H9 (cell line): ENCODE measurements around the gene LASP1. TPM values are rescaled to one million over a fixed set of nuclear protein-coding genes. Genes with fewer than 3 reads are reported as not detected.

Source experiments
- DNase-seq: peaks from one replicate; pipeline ENCODE4 v3.0.0-alpha.2; 2017
- H2AFZ ChIP-seq: one replicate; pipeline ENCODE4 v1.6.1; 2013; ENCODE audit warnings: mild to moderate bottlenecking, low read length, control low read depth, moderate library complexity
- H2AK5ac ChIP-seq: 2 replicates; pipeline ENCODE4 v1.6.1; 2013; ENCODE audit warnings: low read length, control low read depth, mixed read lengths; ENCODE audit not compliant: insufficient read length
- H2BK120ac ChIP-seq: one replicate; pipeline ENCODE4 v1.6.1; 2013; ENCODE audit warnings: low read depth, mild to moderate bottlenecking, low read length, control low read depth, inconsistent platforms; ENCODE audit not compliant: poor library complexity, severe bottlenecking
- H2BK12ac ChIP-seq: 2 replicates; pipeline ENCODE4 v1.6.1; 2013; ENCODE audit warnings: low read length, control low read depth, mixed read lengths, low read depth; ENCODE audit not compliant: insufficient read length
- H2BK15ac ChIP-seq: 2 replicates; pipeline ENCODE4 v1.6.1; 2013; ENCODE audit warnings: low read depth, low read length, control low read depth
- H2BK20ac ChIP-seq: one replicate; pipeline ENCODE4 v1.6.1; 2013; ENCODE audit warnings: low read depth, mild to moderate bottlenecking, low read length, control low read depth, inconsistent platforms; ENCODE audit not compliant: poor library complexity, severe bottlenecking
- H2BK5ac ChIP-seq: 2 replicates; pipeline ENCODE4 v1.6.1; 2013; ENCODE audit warnings: low read length, control low read depth, mixed read lengths; ENCODE audit not compliant: insufficient read length
- H3K14ac ChIP-seq: 2 replicates; pipeline ENCODE4 v1.6.1; 2013; ENCODE audit warnings: low read length, control low read depth; ENCODE audit not compliant: insufficient read depth
- H3K18ac ChIP-seq: 2 replicates; pipeline ENCODE4 v1.6.1; 2013; ENCODE audit warnings: low read depth, mild to moderate bottlenecking, mixed read lengths, low read length, control low read depth; ENCODE audit not compliant: insufficient read length
- H3K23ac ChIP-seq: 2 replicates; pipeline ENCODE4 v1.6.1; 2013; ENCODE audit warnings: low read length, control low read depth, mixed read lengths, low read depth; ENCODE audit not compliant: insufficient read length
- H3K23me2 ChIP-seq: 2 replicates; pipeline ENCODE4 v1.6.1; 2013; ENCODE audit warnings: low read depth, mild to moderate bottlenecking, mixed read lengths, low read length, control low read depth; ENCODE audit not compliant: insufficient read length, poor library complexity, severe bottlenecking
- H3K27ac ChIP-seq: 2 replicates; pipeline ENCODE4 v1.5.1; 2013; ENCODE audit warnings: low read length, control low read depth, mixed read lengths, low read depth; ENCODE audit not compliant: insufficient read length
- H3K27me3 ChIP-seq: 2 replicates; pipeline ENCODE4 v1.6.1; 2013; ENCODE audit warnings: low read length, control low read depth, inconsistent platforms; ENCODE audit not compliant: insufficient read depth
- H3K4ac ChIP-seq: 2 replicates; pipeline ENCODE4 v1.6.1; 2013; ENCODE audit warnings: low read depth, mild to moderate bottlenecking, control low read depth, inconsistent platforms, low read length, moderate library complexity
- H3K4me1 ChIP-seq: 2 replicates; pipeline ENCODE4 v1.6.1; 2013; ENCODE audit warnings: low read length, control low read depth, inconsistent platforms; ENCODE audit not compliant: insufficient read depth
- H3K4me2 ChIP-seq: 2 replicates; pipeline ENCODE4 v1.6.1; 2013; ENCODE audit warnings: low read length, control low read depth, mixed read lengths; ENCODE audit not compliant: insufficient read length, insufficient read depth
- H3K56ac ChIP-seq: 2 replicates; pipeline ENCODE4 v1.6.1; 2013; ENCODE audit warnings: low read depth, mild to moderate bottlenecking, mixed read lengths, low read length, control low read depth; ENCODE audit not compliant: insufficient read length
- H3K79me1 ChIP-seq: 2 replicates; pipeline ENCODE4 v1.6.1; 2013; ENCODE audit warnings: low read depth, mild to moderate bottlenecking, moderate library complexity, low read length, control low read depth, inconsistent platforms; ENCODE audit not compliant: insufficient read depth, poor library complexity, severe bottlenecking
- H3K79me2 ChIP-seq: 2 replicates; pipeline ENCODE4 v1.6.1; 2013; ENCODE audit warnings: low read length, control low read depth, inconsistent platforms; ENCODE audit not compliant: insufficient read depth
- H3K9ac ChIP-seq: 2 replicates; pipeline ENCODE4 v1.6.1; 2013; ENCODE audit warnings: low read length, control low read depth, mixed read lengths; ENCODE audit not compliant: insufficient read length; ENCODE audit errors: extremely low read depth
- H3K9me3 ChIP-seq: one replicate; pipeline ENCODE4 v1.6.1; 2013; ENCODE audit warnings: low read depth, low read length, inconsistent platforms; ENCODE audit not compliant: control insufficient read depth
- H3T11ph ChIP-seq: one replicate; pipeline ENCODE4 v1.6.1; 2013; ENCODE audit warnings: mild to moderate bottlenecking, low read length, control low read depth, inconsistent platforms
- H4K20me1 ChIP-seq: one replicate; pipeline ENCODE4 v1.6.1; 2013; ENCODE audit not compliant: control insufficient read depth, insufficient read length, insufficient read depth
- H4K5ac ChIP-seq: 2 replicates; pipeline ENCODE4 v1.6.1; 2013; ENCODE audit warnings: low read depth, mild to moderate bottlenecking, mixed read lengths, low read length, control low read depth; ENCODE audit not compliant: insufficient read length
- H4K8ac ChIP-seq: replicated peaks from 2 replicates; pipeline ENCODE4 v1.6.1; 2013; ENCODE audit warnings: low read length, control low read depth, mixed read lengths, low read depth; ENCODE audit not compliant: insufficient read length
- H4K91ac ChIP-seq: 2 replicates; pipeline ENCODE4 v1.6.1; 2013; ENCODE audit warnings: low read depth, mild to moderate bottlenecking, moderate library complexity, mixed read lengths, low read length, control low read depth; ENCODE audit not compliant: insufficient read length
- H3K27ac Mint-ChIP-seq, 3 experiments: 2 replicates in 2 of 3; 3 replicates in 1 of 3; pipeline ENCODE4 v1.8.0; 2020 to 2021; ENCODE audit warnings: mixed read lengths in 3 of 3, mild to moderate bottlenecking in 1 of 3, moderate library complexity in 1 of 3
- H3K27me3 Mint-ChIP-seq: 2 replicates; pipeline ENCODE4 v1.8.0; 2021; ENCODE audit warnings: low read depth, mild to moderate bottlenecking, moderate library complexity, mixed read lengths
- H3K36me3 Mint-ChIP-seq, 3 experiments: 2 replicates in 2 of 3; 3 replicates in 1 of 3; pipeline ENCODE4 v1.8.0; 2020 to 2021; ENCODE audit warnings: low read depth in 3 of 3, mixed read lengths in 3 of 3; ENCODE audit not compliant: insufficient read depth in 1 of 3
- H3K4me1 Mint-ChIP-seq, 2 experiments: 2 replicates each; pipeline ENCODE4 v1.8.0; 2020; ENCODE audit warnings: mixed read lengths in 2 of 2
- H3K4me3 Mint-ChIP-seq, 2 experiments: 2 replicates in 1 of 2; 3 replicates in 1 of 2; pipeline ENCODE4 v1.8.0; 2020 to 2021; ENCODE audit warnings: mild to moderate bottlenecking in 2 of 2, mixed read lengths in 2 of 2, moderate library complexity in 1 of 2
- H3K9me3 Mint-ChIP-seq, 2 experiments: 2 replicates in 1 of 2; 3 replicates in 1 of 2; pipeline ENCODE4 v1.8.0; 2020; ENCODE audit warnings: mild to moderate bottlenecking in 2 of 2, mixed read lengths in 2 of 2, moderate library complexity in 1 of 2
- WGBS: extraction: QIAGEN DNeasy Blood & Tissue Kit; methylation state at CpG from one replicate; pipeline ENCODE4 v1.1.7; 2013; ENCODE audit warnings: missing lambda C conversion rate, low lambda C conversion rate, mixed read lengths; ENCODE audit not compliant: insufficient read length; ENCODE audit errors: extremely low coverage; 5-methylcytosine and 5-hydroxymethylcytosine counted together
- total RNA-seq: library from RNA; stranded (reverse); gene quantifications from 2 replicates; pipeline ENCODE4 v1.2.1, GENCODE V29; 2021
- TF ChIP-seq, protein P1 (sequence below): fragments of 200-600 bp; sonication (generic); conservative IDR thresholded peaks from 3 replicates; pipeline ENCODE4 v1.8.0; 2021; ENCODE audit warnings: antibody characterized with exemption, mild to moderate bottlenecking

The LASP1 gene
- total RNA-seq, 1 experiment from 2014 or later, result 121 TPM

DNA sequence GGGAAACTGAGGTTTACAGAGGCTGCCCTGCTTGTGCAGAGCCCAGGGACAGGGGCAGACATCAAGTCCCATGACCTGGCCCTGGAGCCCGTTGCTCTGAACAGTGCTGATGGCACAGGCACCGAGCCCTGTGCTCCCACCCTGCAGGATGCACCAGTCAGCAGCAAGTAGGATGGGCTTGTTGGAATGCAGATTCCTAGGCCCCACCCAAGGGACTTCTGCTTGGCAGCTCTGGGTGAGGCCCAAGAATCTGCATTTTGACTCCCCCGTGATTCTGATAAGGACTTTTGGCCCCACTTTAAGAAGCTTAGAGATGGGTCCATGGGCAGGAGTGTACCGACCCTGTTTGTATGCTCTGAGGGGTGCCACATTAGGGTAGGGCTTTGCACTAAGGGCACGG lies 23.3 kb downstream of the LASP1 start:
- no peaks in the 10 kb centered on the region for H3K79me1 ChIP-seq
- no peak overlapping the region for H3T11ph ChIP-seq
- H3K4me1 ChIP-seq, result no peaks in the 10 kb centered on the region
- WGBS, result no CpG with 5 or more reads among the region's 5 CpGs
- H3K56ac ChIP-seq, result no peak overlapping the region
- no peak overlapping the region for H2AK5ac ChIP-seq
- H2BK15ac ChIP-seq, result no peak overlapping the region
- no peak overlapping the region for H3K27ac Mint-ChIP-seq
- DNase-seq, result peak; percentile 30
- H3K36me3 Mint-ChIP-seq, result peaks cover 4 to 48% (median 42%) of the 10 kb centered on the region in 3 experiments; a peak in 5 of 7 replicates
- 0 out of 2 replicates have a peak, but pooled peaks cover 2% of the 10 kb centered on the region for H3K79me2 ChIP-seq
- H3K9me3 ChIP-seq, result no peaks in the 10 kb centered on the region
- H3K9me3 Mint-ChIP-seq, result no peaks in the 10 kb centered on the region
- H3K4me3 Mint-ChIP-seq, result no peak overlapping the region
- H4K91ac ChIP-seq, result no peak overlapping the region
- no peak overlapping the region for H4K5ac ChIP-seq
- no peak overlapping the region for H3K23ac ChIP-seq
- H3K4me1 Mint-ChIP-seq, result peaks cover 13 to 14% of the 10 kb centered on the region in 2 experiments
- no peak overlapping the region for H2BK120ac ChIP-seq
- no peaks in the 10 kb centered on the region for H3K27me3 Mint-ChIP-seq
- H3K27ac ChIP-seq, result no peak overlapping the region
- no peak overlapping the region for H3K18ac ChIP-seq
- no peak overlapping the region; the same call in 1 of the 2 replicates for H3K14ac ChIP-seq
- no peaks in the 10 kb centered on the region for H3K27me3 ChIP-seq
- H2BK20ac ChIP-seq, result no peak overlapping the region
- no peak overlapping the region for H3K4me2 ChIP-seq
- TF ChIP-seq, protein P1, sequence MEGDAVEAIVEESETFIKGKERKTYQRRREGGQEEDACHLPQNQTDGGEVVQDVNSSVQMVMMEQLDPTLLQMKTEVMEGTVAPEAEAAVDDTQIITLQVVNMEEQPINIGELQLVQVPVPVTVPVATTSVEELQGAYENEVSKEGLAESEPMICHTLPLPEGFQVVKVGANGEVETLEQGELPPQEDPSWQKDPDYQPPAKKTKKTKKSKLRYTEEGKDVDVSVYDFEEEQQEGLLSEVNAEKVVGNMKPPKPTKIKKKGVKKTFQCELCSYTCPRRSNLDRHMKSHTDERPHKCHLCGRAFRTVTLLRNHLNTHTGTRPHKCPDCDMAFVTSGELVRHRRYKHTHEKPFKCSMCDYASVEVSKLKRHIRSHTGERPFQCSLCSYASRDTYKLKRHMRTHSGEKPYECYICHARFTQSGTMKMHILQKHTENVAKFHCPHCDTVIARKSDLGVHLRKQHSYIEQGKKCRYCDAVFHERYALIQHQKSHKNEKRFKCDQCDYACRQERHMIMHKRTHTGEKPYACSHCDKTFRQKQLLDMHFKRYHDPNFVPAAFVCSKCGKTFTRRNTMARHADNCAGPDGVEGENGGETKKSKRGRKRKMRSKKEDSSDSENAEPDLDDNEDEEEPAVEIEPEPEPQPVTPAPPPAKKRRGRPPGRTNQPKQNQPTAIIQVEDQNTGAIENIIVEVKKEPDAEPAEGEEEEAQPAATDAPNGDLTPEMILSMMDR, result no peak
- H4K8ac ChIP-seq, result no peak overlapping the region
- no peak overlapping the region for H2BK5ac ChIP-seq
- peaks cover 2% of the 10 kb centered on the region for H4K20me1 ChIP-seq
- no peaks in the 10 kb centered on the region for H3K23me2 ChIP-seq
- H2AFZ ChIP-seq, result no peak overlapping the region
- H2BK12ac ChIP-seq, result no peak overlapping the region
- H3K4ac ChIP-seq, result no peak overlapping the region
- no peak overlapping the region for H3K9ac ChIP-seq
